Measurements from ENCODE around the gene MACC1.

DNA sequence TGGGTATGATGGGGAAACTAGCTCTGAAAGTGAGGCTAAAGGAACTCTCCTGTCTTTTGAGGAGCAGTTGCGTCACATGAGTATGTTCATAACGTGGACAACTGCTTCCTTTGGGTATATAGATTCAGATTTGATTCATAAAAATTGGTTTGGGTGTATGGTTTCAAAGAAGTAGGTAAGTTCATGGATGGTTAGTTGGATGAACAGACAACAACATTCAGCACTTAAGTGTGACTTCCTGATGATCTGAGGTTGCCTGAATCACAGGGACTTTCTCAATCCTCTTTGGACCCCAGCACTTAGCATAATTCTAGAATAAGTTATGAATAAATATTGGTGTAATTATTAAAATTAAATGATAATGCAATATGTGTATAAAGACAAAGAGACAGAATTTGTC, 43.4 kb downstream of the MACC1 start:
- TF ChIP-seq EZH2 (IDR thresholded peaks at IDR 0.05; ENCODE audit: borderline replicate concordance, low read length) = no peak
- TF ChIP-seq, protein P1, sequence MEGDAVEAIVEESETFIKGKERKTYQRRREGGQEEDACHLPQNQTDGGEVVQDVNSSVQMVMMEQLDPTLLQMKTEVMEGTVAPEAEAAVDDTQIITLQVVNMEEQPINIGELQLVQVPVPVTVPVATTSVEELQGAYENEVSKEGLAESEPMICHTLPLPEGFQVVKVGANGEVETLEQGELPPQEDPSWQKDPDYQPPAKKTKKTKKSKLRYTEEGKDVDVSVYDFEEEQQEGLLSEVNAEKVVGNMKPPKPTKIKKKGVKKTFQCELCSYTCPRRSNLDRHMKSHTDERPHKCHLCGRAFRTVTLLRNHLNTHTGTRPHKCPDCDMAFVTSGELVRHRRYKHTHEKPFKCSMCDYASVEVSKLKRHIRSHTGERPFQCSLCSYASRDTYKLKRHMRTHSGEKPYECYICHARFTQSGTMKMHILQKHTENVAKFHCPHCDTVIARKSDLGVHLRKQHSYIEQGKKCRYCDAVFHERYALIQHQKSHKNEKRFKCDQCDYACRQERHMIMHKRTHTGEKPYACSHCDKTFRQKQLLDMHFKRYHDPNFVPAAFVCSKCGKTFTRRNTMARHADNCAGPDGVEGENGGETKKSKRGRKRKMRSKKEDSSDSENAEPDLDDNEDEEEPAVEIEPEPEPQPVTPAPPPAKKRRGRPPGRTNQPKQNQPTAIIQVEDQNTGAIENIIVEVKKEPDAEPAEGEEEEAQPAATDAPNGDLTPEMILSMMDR (conservative IDR thresholded peaks at IDR 0.05 in 1 of 2, IDR thresholded peaks at IDR 0.05 in 1 of 2; ENCODE audit: extremely low read depth in 1 of 2, insufficient read depth in 1 of 2, low read depth in 1 of 2, low read length in 2 of 2) = no peak

Data from mammary epithelial cell (primary cell).